ENCODE measurements around the gene GADD45GIP1.
A peak's percentile ranks its signal among the peaks of the same experiment; 100 is the strongest.

GADD45GIP1 gene

GRCh38 chr19:12969292-12969988 is 12.4 kb upstream of the GADD45GIP1 start, which contains the start of gene DAND5:
Gene DAND5 (plus strand): TSS chr19:12969576. CDS start chr19:12969661, 85 bp downstream.
- no peaks in the 10 kb centered on the region for H3K9me3 ChIP-seq (ENCODE audit: insufficient read depth, low read depth, low read length)
- no peak within 1 kb of the TSS for H2AFZ ChIP-seq (ENCODE audit: low read length)
- H3K4me3 ChIP-seq (ENCODE audit: low read length, poor library complexity, severe bottlenecking) = no peak within 1 kb of the TSS
- no peaks in the 10 kb centered on the region for H3K36me3 ChIP-seq (ENCODE audit: insufficient read depth, low read length)
- no peaks in the 10 kb centered on the region for H3K27me3 ChIP-seq (ENCODE audit: insufficient read depth, low read length, poor library complexity, severe bottlenecking)
- no peaks in the 10 kb centered on the region for H4K20me1 ChIP-seq (ENCODE audit: insufficient read depth, low read length, poor library complexity, severe bottlenecking)
- no peaks in the 10 kb centered on the region for H3K79me2 ChIP-seq (ENCODE audit: insufficient read depth, low read length)
- H3K4me1 ChIP-seq (ENCODE audit: insufficient read depth, low read length, poor library complexity, severe bottlenecking) = peaks cover 9% of the 10 kb centered on the region
- H3F3A ChIP-seq (ENCODE audit: low read depth) = no peaks in the 10 kb centered on the region
- no peak within 1 kb of the TSS for H3K9ac ChIP-seq (ENCODE audit: low read depth, low read length, poor library complexity, severe bottlenecking)
- no peak within 1 kb of the TSS for H3K4me2 ChIP-seq (ENCODE audit: low read depth, low read length, poor library complexity, severe bottlenecking)
- no peak for TF ChIP-seq CTCF (conservative IDR thresholded peaks at IDR 0.05; ENCODE audit: low read length)
- TF ChIP-seq EZH2phosphoT487 (IDR thresholded peaks at IDR 0.05; ENCODE audit: borderline replicate concordance) = no peak
- H3K9me2 ChIP-seq (replicated peaks; ENCODE audit: low read depth, low read length) = no peaks in the 10 kb centered on the region

DNA sequence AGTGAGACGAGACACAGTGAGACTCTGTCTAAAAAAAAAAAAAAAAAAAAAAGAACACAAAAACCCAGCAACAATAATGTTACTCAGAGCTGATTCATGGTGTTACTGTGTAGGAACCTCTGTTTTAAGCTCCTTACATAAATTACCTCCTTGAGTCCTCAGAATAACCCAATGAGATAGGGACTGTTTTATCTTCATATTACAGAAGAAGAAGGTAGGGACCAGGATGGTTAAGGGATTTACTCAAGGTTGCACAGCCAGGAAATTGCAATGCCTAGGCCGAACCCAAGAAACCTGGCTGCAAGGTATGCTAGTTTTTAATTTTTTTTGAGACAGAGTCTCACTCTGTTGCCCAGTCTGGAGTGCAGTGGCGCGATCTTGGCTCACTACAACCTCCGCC is 10.9 kb upstream of the GADD45GIP1 start:
- H3K9ac ChIP-seq (ENCODE audit: low read depth, low read length, poor library complexity, severe bottlenecking) = no peak overlapping the region
- no peaks in the 10 kb centered on the region for H3F3A ChIP-seq (ENCODE audit: low read depth)
- H3K4me2 ChIP-seq (ENCODE audit: low read depth, low read length, poor library complexity, severe bottlenecking) = no peak overlapping the region
- no peaks in the 10 kb centered on the region for H3K27me3 ChIP-seq (ENCODE audit: insufficient read depth, low read length, poor library complexity, severe bottlenecking)
- H3K9me2 ChIP-seq (replicated peaks; ENCODE audit: low read depth, low read length) = no peaks in the 10 kb centered on the region
- H3K9me3 ChIP-seq (ENCODE audit: insufficient read depth, low read depth, low read length) = no peaks in the 10 kb centered on the region
- no peaks in the 10 kb centered on the region for H4K20me1 ChIP-seq (ENCODE audit: insufficient read depth, low read length, poor library complexity, severe bottlenecking)
- TF ChIP-seq CTCF (conservative IDR thresholded peaks at IDR 0.05; ENCODE audit: low read length) (no peak), EZH2phosphoT487 (IDR thresholded peaks at IDR 0.05; ENCODE audit: borderline replicate concordance) (no peak)
- no peak overlapping the region for H3K4me3 ChIP-seq (ENCODE audit: low read length, poor library complexity, severe bottlenecking)
- no peaks in the 10 kb centered on the region for H3K79me2 ChIP-seq (ENCODE audit: insufficient read depth, low read length)
- H3K4me1 ChIP-seq (ENCODE audit: insufficient read depth, low read length, poor library complexity, severe bottlenecking) = peaks cover 9% of the 10 kb centered on the region
- H2AFZ ChIP-seq (ENCODE audit: low read length) = no peak overlapping the region
- no peaks in the 10 kb centered on the region for H3K36me3 ChIP-seq (ENCODE audit: insufficient read depth, low read length)

DNA sequence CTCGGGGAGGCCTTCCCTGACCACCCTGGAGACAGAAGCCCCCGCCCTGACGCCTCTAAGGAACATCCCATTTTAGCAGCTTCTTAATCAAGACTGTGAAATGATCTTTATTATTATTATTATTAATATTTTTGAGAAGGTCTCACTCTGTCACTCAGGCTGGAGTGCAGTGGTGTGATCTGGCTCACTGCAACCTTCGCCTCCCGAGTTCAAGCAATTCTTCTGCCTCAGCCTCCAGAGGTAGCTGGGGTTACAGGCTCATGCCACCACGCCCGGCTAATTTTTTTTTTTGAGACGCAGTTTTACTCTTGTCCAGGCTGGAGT is 8.8 kb upstream of the GADD45GIP1 start:
- TF ChIP-seq CTCF (conservative IDR thresholded peaks at IDR 0.05; ENCODE audit: low read length) (no peak), EZH2phosphoT487 (IDR thresholded peaks at IDR 0.05; ENCODE audit: borderline replicate concordance) (no peak)
- H3K9ac ChIP-seq (ENCODE audit: low read depth, low read length, poor library complexity, severe bottlenecking) = peak overlapping the region; percentile 82
- no peaks in the 10 kb centered on the region for H4K20me1 ChIP-seq (ENCODE audit: insufficient read depth, low read length, poor library complexity, severe bottlenecking)
- H3K9me2 ChIP-seq (replicated peaks; ENCODE audit: low read depth, low read length) = no peaks in the 10 kb centered on the region
- H2AFZ ChIP-seq (ENCODE audit: low read length) = peak overlapping the region; percentile 100
- no peaks in the 10 kb centered on the region for H3K9me3 ChIP-seq (ENCODE audit: insufficient read depth, low read depth, low read length)
- no peaks in the 10 kb centered on the region for H3F3A ChIP-seq (ENCODE audit: low read depth)
- H3K27me3 ChIP-seq (ENCODE audit: insufficient read depth, low read length, poor library complexity, severe bottlenecking) = no peaks in the 10 kb centered on the region
- peak overlapping the region; percentile 94 for H3K4me2 ChIP-seq (ENCODE audit: low read depth, low read length, poor library complexity, severe bottlenecking)
- peaks cover 9% of the 10 kb centered on the region for H3K4me1 ChIP-seq (ENCODE audit: insufficient read depth, low read length, poor library complexity, severe bottlenecking)
- no peaks in the 10 kb centered on the region for H3K36me3 ChIP-seq (ENCODE audit: insufficient read depth, low read length)
- H3K79me2 ChIP-seq (ENCODE audit: insufficient read depth, low read length) = no peaks in the 10 kb centered on the region
- H3K4me3 ChIP-seq (ENCODE audit: low read length, poor library complexity, severe bottlenecking) = peak overlapping the region; percentile 86
